GM23248 (cell line): ENCODE measurements around the gene ZSCAN9.

Experiments used
- EZH2 ChIP-seq: fragments of 200-600 bp; sonication (generic); IDR thresholded peaks from 2 replicates; pipeline ENCODE4 v1.6.1; 2018; ENCODE audit warnings: antibody characterized with exemption, mild to moderate bottlenecking; ENCODE audit not compliant: insufficient read depth, poor library complexity, severe bottlenecking
- EZH2phosphoT487 ChIP-seq: fragments of 200-600 bp; sonication (generic); IDR thresholded peaks from 2 replicates; pipeline ENCODE4 v1.6.1; 2018; ENCODE audit warnings: antibody characterized with exemption, moderate library complexity, mild to moderate bottlenecking, low read depth; ENCODE audit not compliant: insufficient read depth

- TF ChIP-seq EZH2phosphoT487 (no peak), EZH2 (no peak)
Measured at GRCh38 chr6:28226460-28226859, 1.4 kb downstream of the ZSCAN9 start.
